ENCODE results near the gene ZNF700. TPM values are rescaled to one million over a fixed set of nuclear protein-coding genes. Genes with fewer than 3 reads are reported as not detected.
A peak's percentile ranks its signal among the peaks of the same experiment; 100 is the strongest.
"Not testable (repeated sequence)": the region's sequence is repeated elsewhere in the genome, so short reads cannot be mapped to it uniquely, and the experiment has no call there.

Gene ZNF700
- total and polyA plus RNA-seq, 8 donors, result 3.5 to 25.3 (median 14.6) TPM

GRCh38 chr19:11942008-11942842, 17.3 kb downstream of the ZNF700 start:
- Histone ChIP-seq H3K27ac (no peak overlapping the region), H3K27me3 (no peaks in the 10 kb centered on the region), H3K4me1 (no peaks in the 10 kb centered on the region), H3K4me3 (no peak overlapping the region), H3K36me3 (peaks cover 54 to 92% (median 82%) of the 10 kb centered on the region in 4 donors), H3K9me3 (peaks cover 70 to 94% (median 86%) of the 10 kb centered on the region in 4 donors)
- WGBS, 5 donors, result 95 to 97% (median 97%) methylated on average over 10 of the region's 10 CpGs
- intact Hi-C loops (cut with DNase I; ENCODE audit: low total_unique reads), result no loop called here
- TF ChIP-seq POLR2A (IDR thresholded peaks at IDR 0.05) (no peak), POLR2AphosphoS5 (IDR thresholded peaks at IDR 0.05) (no peak), EP300 (IDR thresholded peaks at IDR 0.05) (no peak)
- TF ChIP-seq, protein P1, sequence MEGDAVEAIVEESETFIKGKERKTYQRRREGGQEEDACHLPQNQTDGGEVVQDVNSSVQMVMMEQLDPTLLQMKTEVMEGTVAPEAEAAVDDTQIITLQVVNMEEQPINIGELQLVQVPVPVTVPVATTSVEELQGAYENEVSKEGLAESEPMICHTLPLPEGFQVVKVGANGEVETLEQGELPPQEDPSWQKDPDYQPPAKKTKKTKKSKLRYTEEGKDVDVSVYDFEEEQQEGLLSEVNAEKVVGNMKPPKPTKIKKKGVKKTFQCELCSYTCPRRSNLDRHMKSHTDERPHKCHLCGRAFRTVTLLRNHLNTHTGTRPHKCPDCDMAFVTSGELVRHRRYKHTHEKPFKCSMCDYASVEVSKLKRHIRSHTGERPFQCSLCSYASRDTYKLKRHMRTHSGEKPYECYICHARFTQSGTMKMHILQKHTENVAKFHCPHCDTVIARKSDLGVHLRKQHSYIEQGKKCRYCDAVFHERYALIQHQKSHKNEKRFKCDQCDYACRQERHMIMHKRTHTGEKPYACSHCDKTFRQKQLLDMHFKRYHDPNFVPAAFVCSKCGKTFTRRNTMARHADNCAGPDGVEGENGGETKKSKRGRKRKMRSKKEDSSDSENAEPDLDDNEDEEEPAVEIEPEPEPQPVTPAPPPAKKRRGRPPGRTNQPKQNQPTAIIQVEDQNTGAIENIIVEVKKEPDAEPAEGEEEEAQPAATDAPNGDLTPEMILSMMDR (IDR thresholded peaks at IDR 0.05), result no peak
- no peak for DNase-seq

- no peak for TF ChIP-seq EP300 (IDR thresholded peaks at IDR 0.05)
- TF ChIP-seq, protein P1 (IDR thresholded peaks at IDR 0.05), result no peak
- TF ChIP-seq POLR2A (IDR thresholded peaks at IDR 0.05), result no peak
- no peak for TF ChIP-seq POLR2AphosphoS5 (IDR thresholded peaks at IDR 0.05)
- no peak for DNase-seq
- Histone ChIP-seq H3K36me3 (peaks cover 59 to 92% (median 86%) of the 10 kb centered on the region in 4 donors), H3K27me3 (no peaks in the 10 kb centered on the region), H3K27ac (no peak overlapping the region), H3K9me3 (peaks cover 75 to 94% (median 88%) of the 10 kb centered on the region in 4 donors), H3K4me3 (no peak overlapping the region), H3K4me1 (no peaks in the 10 kb centered on the region)
- intact Hi-C loops (cut with DNase I; ENCODE audit: low total_unique reads), result no loop called here
Observed at GRCh38 chr19:11942843-11943108, 17.9 kb downstream of the ZNF700 start.

DNA sequence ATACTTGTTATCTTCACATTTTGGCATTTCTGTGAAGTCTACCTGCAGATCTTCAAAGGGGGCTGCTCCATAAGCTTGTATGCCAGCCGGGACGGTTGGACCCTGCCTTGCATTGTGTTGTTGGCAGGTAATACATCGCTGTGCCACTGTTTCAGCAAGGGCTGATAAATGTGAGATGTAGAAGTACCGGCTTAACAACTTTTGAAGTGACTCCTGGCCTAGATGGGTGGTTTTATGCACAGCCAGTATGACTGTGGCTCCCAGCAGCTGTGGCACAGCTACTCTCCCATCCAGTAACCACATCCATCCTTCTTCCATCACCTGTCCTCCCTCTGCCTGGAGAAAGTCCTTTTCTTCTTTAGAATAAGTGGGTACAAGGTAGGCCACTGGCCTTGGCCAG, 19.7 kb downstream of the ZNF700 start:
- no peak overlapping the region for H3K27ac ChIP-seq
- H3K27me3 ChIP-seq, result no peaks in the 10 kb centered on the region
- DNase-seq, result no peak
- H3K4me1 ChIP-seq, result no peaks in the 10 kb centered on the region
- H3K36me3 ChIP-seq, result peaks cover 78 to 100% (median 97%) of the 10 kb centered on the region in 4 donors
- TF ChIP-seq POLR2AphosphoS5 (IDR thresholded peaks at IDR 0.05), result no peak
- 91 to 100% (median 98%) methylated on average over 4 of the region's 4 CpGs for WGBS, 5 donors
- peak overlapping the region in 1 of 4 donors; percentile 1 for H3K4me3 ChIP-seq
- H3K9me3 ChIP-seq, result peaks cover 87 to 100% (median 97%) of the 10 kb centered on the region in 4 donors
- intact Hi-C loops (cut with DNase I; ENCODE audit: low total_unique reads), result no loop called here

GRCh38 chr19:11948646-11949045, 23.7 kb downstream of the ZNF700 start:
- WGBS, 5 donors, result 90 to 99% (median 97%) methylated on average over 3 of the region's 3 CpGs
- peaks cover 98 to 100% (median 100%) of the 10 kb centered on the region in 4 donors for H3K9me3 ChIP-seq
- DNase-seq, result no peak
- H3K27me3 ChIP-seq, result no peaks in the 10 kb centered on the region
- no peak overlapping the region for H3K4me3 ChIP-seq
- H3K4me1 ChIP-seq, result no peaks in the 10 kb centered on the region
- peaks cover 67 to 92% (median 79%) of the 10 kb centered on the region in 4 donors for H3K36me3 ChIP-seq
- TF ChIP-seq EP300 (IDR thresholded peaks at IDR 0.05) (no peak), POLR2AphosphoS5 (IDR thresholded peaks at IDR 0.05) (no peak), POLR2A (IDR thresholded peaks at IDR 0.05) (no peak)
- TF ChIP-seq, protein P1 (IDR thresholded peaks at IDR 0.05), result no peak
- intact Hi-C loops (cut with DNase I; ENCODE audit: low total_unique reads), result no loop called here
- H3K27ac ChIP-seq, result no peak overlapping the region

GRCh38 chr19:11949201-11949600, 24.3 kb downstream of the ZNF700 start:
- H3K27ac ChIP-seq, result no peak overlapping the region
- no peaks in the 10 kb centered on the region for H3K27me3 ChIP-seq
- peaks cover 61 to 86% (median 74%) of the 10 kb centered on the region in 4 donors for H3K36me3 ChIP-seq
- TF ChIP-seq, protein P1 (IDR thresholded peaks at IDR 0.05), result no peak
- TF ChIP-seq POLR2AphosphoS5 (IDR thresholded peaks at IDR 0.05) (no peak), EP300 (IDR thresholded peaks at IDR 0.05) (no peak), POLR2A (IDR thresholded peaks at IDR 0.05) (no peak)
- H3K9me3 ChIP-seq, result peaks cover 96 to 100% (median 99%) of the 10 kb centered on the region in 4 donors
- DNase-seq, result no peak
- WGBS, 5 donors, result 94 to 98% (median 98%) methylated on average over 4 of the region's 4 CpGs
- no peaks in the 10 kb centered on the region for H3K4me1 ChIP-seq
- H3K4me3 ChIP-seq, result no peak overlapping the region
- intact Hi-C loops (cut with DNase I; ENCODE audit: low total_unique reads), result no loop called here

- H3K4me1 ChIP-seq; H3K4me3 ChIP-seq; intact Hi-C loops (cut with DNase I; ENCODE audit: low total_unique reads); DNase-seq; H3K27ac ChIP-seq; H3K27me3 ChIP-seq: not testable (repeated sequence)
- Histone ChIP-seq H3K36me3 (peaks cover 57 to 82% (median 70%) of the 10 kb centered on the region in 4 donors), H3K9me3 (peaks cover 96 to 100% (median 99%) of the 10 kb centered on the region in 4 donors)
- 94 to 98% (median 96%) methylated on average over 4 of the region's 4 CpGs for WGBS, 5 donors
Observed at GRCh38 chr19:11949614-11950080, 24.7 kb downstream of the ZNF700 start.

Data from stomach (tissue), 9 donors.